Parathyroid adenoma (tissue), 2 donors: ENCODE measurements around the gene MBD2.
"Not testable (repeated sequence)": the region's sequence is repeated elsewhere in the genome, so short reads cannot be mapped to it uniquely, and the experiment has no call there.

Experiments used
- H2AFZ ChIP-seq: fragments of 300-600 bp; sonication (generic); one replicate; pipeline ENCODE4 v1.7.0; 2017; ENCODE audit warnings: antibody characterized with exemption, mild to moderate bottlenecking
- H3K27ac ChIP-seq: fragments of 300-600 bp; sonication (generic); one replicate; pipeline ENCODE4 v1.7.0; 2017
- H3K27me3 ChIP-seq: fragments of 300-600 bp; sonication (generic); one replicate; pipeline ENCODE4 v1.7.0; 2017; ENCODE audit warnings: low read length; ENCODE audit not compliant: control insufficient read depth, insufficient read depth
- H3K36me3 ChIP-seq: fragments of 300-600 bp; sonication (generic); one replicate; pipeline ENCODE4 v1.7.0; 2017; ENCODE audit warnings: low read length; ENCODE audit not compliant: control insufficient read depth, insufficient read depth
- H3K4me1 ChIP-seq: fragments of 300-600 bp; sonication (generic); one replicate; pipeline ENCODE4 v1.7.0; 2017; ENCODE audit warnings: control low read depth
- H3K4me2 ChIP-seq: fragments of 300-600 bp; sonication (generic); one replicate; pipeline ENCODE4 v1.7.0; 2017; ENCODE audit warnings: low read length
- H3K4me3 ChIP-seq: fragments of 300-600 bp; sonication (generic); one replicate; pipeline ENCODE4 v1.7.0; 2017; ENCODE audit warnings: low read depth, low read length
- H3K79me2 ChIP-seq: fragments of 300-600 bp; sonication (generic); one replicate; pipeline ENCODE4 v1.7.0; 2017; ENCODE audit warnings: control low read depth
- H3K9ac ChIP-seq: fragments of 300-600 bp; sonication (generic); one replicate; pipeline ENCODE4 v1.7.0; 2017; ENCODE audit warnings: mild to moderate bottlenecking
- H3K9me3 ChIP-seq: fragments of 300-600 bp; sonication (generic); one replicate; pipeline ENCODE4 v1.7.0; 2017; ENCODE audit warnings: low read length; ENCODE audit not compliant: control insufficient read depth
- TF ChIP-seq, protein P1 (sequence below): fragments of 300-600 bp; sonication (generic); IDR thresholded peaks from one replicate; pipeline ENCODE4 v1.7.0; 2017; ENCODE audit warnings: antibody characterized with exemption, mild to moderate bottlenecking
- donor health status: primary hyperparathyroidism.

The MBD2 gene

DNA sequence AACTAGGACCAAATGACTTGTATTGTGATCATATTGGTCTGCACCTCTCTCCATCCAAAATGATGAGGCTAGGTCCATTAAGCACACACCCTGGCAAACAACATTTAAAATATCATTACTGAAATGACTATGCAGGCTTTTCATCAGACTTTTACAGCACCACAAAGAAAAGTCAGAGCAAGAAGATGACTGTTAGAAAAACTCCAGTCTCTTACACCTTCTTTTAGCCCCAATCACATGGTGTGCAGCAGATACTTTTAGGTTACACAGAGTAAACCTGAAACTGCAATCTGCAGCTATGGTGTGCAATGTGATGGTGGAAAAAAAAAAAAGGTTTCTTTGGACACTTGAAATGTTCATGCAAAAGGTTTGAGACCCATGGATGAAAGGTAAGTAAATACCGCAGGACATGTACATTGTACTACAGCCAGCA is 39.5 kb upstream of the MBD2 start:
- Histone ChIP-seq H3K27me3 (no peaks in the 10 kb centered on the region), H3K27ac (no peak overlapping the region), H3K4me3 (no peak overlapping the region), H3K4me2 (no peak overlapping the region), H2AFZ (no peak overlapping the region), H3K9ac (no peak overlapping the region), H3K36me3 (no peaks in the 10 kb centered on the region), H3K4me1 (no peaks in the 10 kb centered on the region), H3K79me2 (no peaks in the 10 kb centered on the region), H3K9me3 (no peaks in the 10 kb centered on the region)
- TF ChIP-seq, protein P1, sequence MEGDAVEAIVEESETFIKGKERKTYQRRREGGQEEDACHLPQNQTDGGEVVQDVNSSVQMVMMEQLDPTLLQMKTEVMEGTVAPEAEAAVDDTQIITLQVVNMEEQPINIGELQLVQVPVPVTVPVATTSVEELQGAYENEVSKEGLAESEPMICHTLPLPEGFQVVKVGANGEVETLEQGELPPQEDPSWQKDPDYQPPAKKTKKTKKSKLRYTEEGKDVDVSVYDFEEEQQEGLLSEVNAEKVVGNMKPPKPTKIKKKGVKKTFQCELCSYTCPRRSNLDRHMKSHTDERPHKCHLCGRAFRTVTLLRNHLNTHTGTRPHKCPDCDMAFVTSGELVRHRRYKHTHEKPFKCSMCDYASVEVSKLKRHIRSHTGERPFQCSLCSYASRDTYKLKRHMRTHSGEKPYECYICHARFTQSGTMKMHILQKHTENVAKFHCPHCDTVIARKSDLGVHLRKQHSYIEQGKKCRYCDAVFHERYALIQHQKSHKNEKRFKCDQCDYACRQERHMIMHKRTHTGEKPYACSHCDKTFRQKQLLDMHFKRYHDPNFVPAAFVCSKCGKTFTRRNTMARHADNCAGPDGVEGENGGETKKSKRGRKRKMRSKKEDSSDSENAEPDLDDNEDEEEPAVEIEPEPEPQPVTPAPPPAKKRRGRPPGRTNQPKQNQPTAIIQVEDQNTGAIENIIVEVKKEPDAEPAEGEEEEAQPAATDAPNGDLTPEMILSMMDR, result no peak

DNA sequence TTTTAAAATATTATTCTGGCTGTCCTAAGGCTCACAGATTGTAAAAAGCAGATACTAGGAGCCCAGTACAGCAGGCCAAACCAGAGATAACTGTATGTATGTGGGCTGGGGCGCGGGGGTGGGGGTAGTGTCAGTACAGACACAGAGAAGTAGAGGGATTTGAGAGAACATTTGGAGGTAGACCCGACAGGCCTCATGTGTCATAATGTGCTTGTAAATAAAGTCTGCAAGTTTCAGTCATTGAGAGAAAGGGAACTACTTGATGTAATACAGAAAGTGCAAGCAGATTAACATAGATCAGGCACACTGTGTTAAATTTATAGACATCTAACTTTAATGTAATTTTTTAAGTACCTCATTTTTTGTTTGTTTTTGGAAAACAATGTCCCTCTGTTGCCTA is 37.4 kb upstream of the MBD2 start:
- Histone ChIP-seq H3K9ac (no peak overlapping the region), H3K4me3 (no peak overlapping the region), H3K4me2 (no peak overlapping the region), H3K27ac (no peak overlapping the region), H2AFZ (no peak overlapping the region), H3K4me1 (no peaks in the 10 kb centered on the region), H3K36me3 (no peaks in the 10 kb centered on the region), H3K79me2 (no peaks in the 10 kb centered on the region), H3K27me3 (no peaks in the 10 kb centered on the region), H3K9me3 (no peaks in the 10 kb centered on the region)
- TF ChIP-seq, protein P1, result no peak

DNA sequence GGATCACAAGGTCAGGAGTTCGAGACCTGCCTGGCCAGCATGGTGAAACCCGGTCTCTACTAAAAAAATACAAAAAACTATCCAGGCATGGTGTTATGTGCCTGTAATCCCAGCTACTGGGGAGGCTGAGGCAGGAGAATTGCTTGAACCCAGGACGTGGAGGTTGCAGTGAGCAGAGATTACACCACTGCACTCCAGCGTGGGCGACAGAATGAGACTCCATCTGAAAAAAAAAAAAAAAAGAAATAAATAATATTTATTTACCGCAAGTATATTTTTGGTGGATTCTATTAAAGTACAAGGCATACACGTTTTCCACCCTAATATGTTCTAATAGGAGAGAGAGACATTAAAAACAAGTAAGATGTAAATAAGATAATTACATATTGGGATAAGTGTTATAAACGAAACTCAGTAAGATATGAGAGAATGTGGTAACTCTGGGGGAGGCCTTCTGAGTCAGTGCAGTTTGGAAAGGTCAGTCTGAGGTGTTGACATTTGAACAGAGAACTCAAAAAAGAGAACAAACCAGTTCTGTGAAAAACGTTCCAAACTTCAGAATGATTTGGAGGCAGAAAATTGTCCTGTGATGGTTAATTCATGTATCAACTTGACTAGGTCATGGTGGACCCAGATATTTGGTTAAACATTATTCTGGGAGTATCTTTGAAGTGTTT is 36.1 kb upstream of the MBD2 start:
- Histone ChIP-seq H3K79me2 (no peaks in the 10 kb centered on the region), H3K27ac (no peak overlapping the region), H3K36me3 (no peaks in the 10 kb centered on the region), H2AFZ (no peak overlapping the region), H3K9me3 (no peaks in the 10 kb centered on the region), H3K4me3 (no peak overlapping the region), H3K9ac (no peak overlapping the region), H3K27me3 (no peaks in the 10 kb centered on the region), H3K4me1 (no peaks in the 10 kb centered on the region), H3K4me2 (no peak overlapping the region)
- TF ChIP-seq, protein P1, result no peak

DNA sequence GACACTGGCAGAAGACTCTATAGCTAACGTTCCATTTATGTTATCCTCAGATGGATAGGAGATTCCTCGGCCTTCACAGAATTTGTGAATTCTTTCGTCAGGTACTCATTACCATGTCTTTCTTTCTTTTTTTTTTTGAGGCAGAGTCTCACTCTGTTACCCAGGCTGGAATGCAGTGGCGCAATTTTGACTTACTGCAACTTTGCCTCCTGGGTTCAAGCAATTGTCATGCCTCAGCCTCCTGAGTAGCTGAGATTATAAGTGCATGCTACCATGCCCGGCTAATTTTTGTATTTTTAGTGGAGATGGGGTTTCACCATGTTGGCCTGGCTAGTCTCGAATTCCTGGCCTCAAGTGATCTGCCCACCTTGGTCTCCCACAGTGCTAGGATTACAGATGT is 33.3 kb upstream of the MBD2 start:
- H3K4me2 ChIP-seq, H2AFZ ChIP-seq, H3K4me3 ChIP-seq, H3K9ac ChIP-seq, H3K9me3 ChIP-seq, H3K4me1 ChIP-seq, H3K36me3 ChIP-seq, H3K79me2 ChIP-seq, H3K27me3 ChIP-seq, H3K27ac ChIP-seq: not testable (repeated sequence)

DNA sequence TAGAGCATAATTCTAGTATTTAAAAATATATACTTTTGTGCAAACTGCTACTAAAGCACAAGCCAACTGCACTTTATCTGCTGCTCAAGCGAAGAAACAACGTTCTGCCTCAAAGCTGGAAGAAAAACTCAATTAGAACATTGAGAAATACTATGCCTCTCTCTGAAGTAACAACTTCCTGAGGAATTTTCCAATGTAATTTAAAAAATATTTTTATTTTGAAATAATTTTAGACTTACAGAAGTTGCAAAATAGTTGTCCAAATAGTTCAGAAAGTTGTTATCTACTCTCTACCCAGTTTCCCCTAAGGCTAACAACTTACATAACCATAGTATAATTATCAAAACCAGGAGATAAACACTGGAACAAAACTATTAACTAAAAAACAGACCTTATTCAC is 32.5 kb upstream of the MBD2 start:
- no peak overlapping the region for H3K4me3 ChIP-seq

More for the DNA sequence above, 32.5 kb upstream of the MBD2 start:
- H3K36me3 ChIP-seq, result no peaks in the 10 kb centered on the region
- peaks cover 8% of the 10 kb centered on the region for H3K4me1 ChIP-seq
- no peak overlapping the region for H2AFZ ChIP-seq
- no peaks in the 10 kb centered on the region for H3K9me3 ChIP-seq
- H3K27me3 ChIP-seq, result no peaks in the 10 kb centered on the region
- no peak overlapping the region for H3K9ac ChIP-seq
- no peak overlapping the region for H3K4me2 ChIP-seq
- no peak overlapping the region for H3K27ac ChIP-seq
- TF ChIP-seq, protein P1, result no peak
- no peaks in the 10 kb centered on the region for H3K79me2 ChIP-seq
